Peyer's patch (tissue), 4 donors: ENCODE data around the gene FAM133A.

Experiments
- POLR2A ChIP-seq, 2 donors: fragments of 450-650 bp; IDR thresholded peaks; one replicate each; pipeline ENCODE4 v1.5.1; 2017; ENCODE audit warnings: antibody characterized with exemption in 2 of 2, mild to moderate bottlenecking in 2 of 2, moderate library complexity in 2 of 2
- TF ChIP-seq, protein P1 (sequence below), 6 experiments: fragments of 450-650 bp in 4 of 6; fragments of 200-600 bp in 2 of 6; sonication (generic) in 1 of 6; IDR thresholded peaks; one replicate each; pipeline ENCODE4 v1.5.1; 2017 to 2019; ENCODE audit warnings: antibody characterized with exemption in 6 of 6, mild to moderate bottlenecking in 3 of 6, moderate library complexity in 1 of 6

DNA sequence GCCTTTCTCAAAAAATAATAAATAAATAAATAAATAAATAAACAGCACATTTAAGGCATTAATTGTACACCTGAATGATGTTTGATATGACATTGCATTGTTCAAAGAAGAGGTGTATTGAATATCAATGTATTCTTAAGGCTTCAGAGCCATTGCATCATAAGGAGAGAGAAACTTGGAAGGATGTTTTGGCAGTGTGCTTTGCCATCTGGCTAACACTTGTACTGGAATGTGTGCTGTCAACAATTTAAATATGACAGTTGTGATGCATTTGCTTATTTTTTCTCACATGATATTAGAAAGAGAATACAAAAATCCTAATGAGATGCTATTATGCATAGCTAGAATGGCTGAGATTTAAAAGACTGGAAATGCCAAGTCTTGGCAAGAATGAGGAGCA, 67.8 kb downstream of the FAM133A start:
- TF ChIP-seq POLR2A (IDR thresholded peaks at IDR 0.05), result no peak
- TF ChIP-seq, protein P1, sequence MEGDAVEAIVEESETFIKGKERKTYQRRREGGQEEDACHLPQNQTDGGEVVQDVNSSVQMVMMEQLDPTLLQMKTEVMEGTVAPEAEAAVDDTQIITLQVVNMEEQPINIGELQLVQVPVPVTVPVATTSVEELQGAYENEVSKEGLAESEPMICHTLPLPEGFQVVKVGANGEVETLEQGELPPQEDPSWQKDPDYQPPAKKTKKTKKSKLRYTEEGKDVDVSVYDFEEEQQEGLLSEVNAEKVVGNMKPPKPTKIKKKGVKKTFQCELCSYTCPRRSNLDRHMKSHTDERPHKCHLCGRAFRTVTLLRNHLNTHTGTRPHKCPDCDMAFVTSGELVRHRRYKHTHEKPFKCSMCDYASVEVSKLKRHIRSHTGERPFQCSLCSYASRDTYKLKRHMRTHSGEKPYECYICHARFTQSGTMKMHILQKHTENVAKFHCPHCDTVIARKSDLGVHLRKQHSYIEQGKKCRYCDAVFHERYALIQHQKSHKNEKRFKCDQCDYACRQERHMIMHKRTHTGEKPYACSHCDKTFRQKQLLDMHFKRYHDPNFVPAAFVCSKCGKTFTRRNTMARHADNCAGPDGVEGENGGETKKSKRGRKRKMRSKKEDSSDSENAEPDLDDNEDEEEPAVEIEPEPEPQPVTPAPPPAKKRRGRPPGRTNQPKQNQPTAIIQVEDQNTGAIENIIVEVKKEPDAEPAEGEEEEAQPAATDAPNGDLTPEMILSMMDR (IDR thresholded peaks at IDR 0.05), result no peak
